H1 (cell line): ENCODE measurements around the gene PLEKHA5. TPM values are rescaled to one million over a fixed set of nuclear protein-coding genes. Genes with fewer than 3 reads are reported as not detected.

Experiments
- BACH1 ChIP-seq: IDR thresholded peaks from 2 replicates; pipeline ENCODE4 v1.6.1; 2012; ENCODE audit warnings: low read length, improper control_type of control experiment
- CHD7 ChIP-seq: fragments of 300-600 bp; sonication (generic); IDR thresholded peaks from 2 replicates; pipeline ENCODE4 v1.7.1; 2012; ENCODE audit warnings: low read length, moderate library complexity, mild to moderate bottlenecking, inconsistent platforms; ENCODE audit not compliant: insufficient replicate concordance
- KDM1A ChIP-seq: fragments of 200-600, 300-600 bp; sonication (generic); IDR thresholded peaks from 2 replicates; pipeline ENCODE4 v1.7.1; 2016; ENCODE audit warnings: mild to moderate bottlenecking, low read length, borderline replicate concordance
- SAP30 ChIP-seq: fragments of 300-600 bp; sonication (generic); IDR thresholded peaks from 2 replicates; pipeline ENCODE4 v1.7.1; 2012; ENCODE audit warnings: low read length, moderate library complexity, mild to moderate bottlenecking, inconsistent platforms; ENCODE audit not compliant: insufficient read depth, insufficient replicate concordance
- SP1 ChIP-seq: IDR thresholded peaks from 2 replicates; pipeline ENCODE4 v1.6.1; 2011; ENCODE audit warnings: low read depth, low read length
- ZNF274 ChIP-seq: IDR thresholded peaks from 2 replicates; pipeline ENCODE4 v1.7.0; 2012; ENCODE audit warnings: low read length, borderline replicate concordance; ENCODE audit errors: extremely low read depth
- polyA plus RNA-seq, 7 experiments: library from polyadenylated mRNA; depleted of rRNA in 3 of 7; stranded (reverse) in 5 of 7; unstranded in 2 of 7; fragments of >200 nt in 5 of 7; fragments of 200-250 nt in 2 of 7; gene quantifications; 1 replicate in 5 of 7; 2 replicates in 1 of 7; 4 replicates in 1 of 7; pipeline versions ENCODE4 v1.2.1 to v1.2.3, GENCODE V29; 2011 to 2013; ENCODE audit warnings: missing spikeins in 2 of 7, mixed read lengths in 2 of 7
- total RNA-seq: library from RNA; stranded (reverse); fragmentation: NEBNext Ultra II Directional; extraction: Animal tissue kit (Norgen Biotek cat#: 25700); gene quantifications from 2 replicates; pipeline ENCODE4 v1.2.1, GENCODE V29; 2021

PLEKHA5 gene
- total and polyA plus RNA-seq, 2 of the 8 experiments (the other 6 are each of a cell fraction or from before 2014, with no cell fraction given), result 17.2 to 66.1 TPM

GRCh38 chr12:19211802-19212201 is 82.3 kb downstream of the PLEKHA5 start (continued):
- TF ChIP-seq CHD7 (no peak), SP1 (no peak), SAP30 (no peak), BACH1 (no peak), KDM1A (no peak), ZNF274 (no peak)
